A549 (cell line): ENCODE measurements around the gene SLC8A1.

Source experiments
- HDAC2 ChIP-seq: fragments of 200-600 bp; sonication (generic); IDR thresholded peaks from 2 replicates; pipeline ENCODE4 v1.6.1; 2016
- TF ChIP-seq, protein P1 (sequence below): fragments of >200 bp; sonication (Bioruptor Twin); formaldehyde crosslinking; IDR thresholded peaks from 3 replicates; pipeline ENCODE4 v1.5.1; 2016

DNA sequence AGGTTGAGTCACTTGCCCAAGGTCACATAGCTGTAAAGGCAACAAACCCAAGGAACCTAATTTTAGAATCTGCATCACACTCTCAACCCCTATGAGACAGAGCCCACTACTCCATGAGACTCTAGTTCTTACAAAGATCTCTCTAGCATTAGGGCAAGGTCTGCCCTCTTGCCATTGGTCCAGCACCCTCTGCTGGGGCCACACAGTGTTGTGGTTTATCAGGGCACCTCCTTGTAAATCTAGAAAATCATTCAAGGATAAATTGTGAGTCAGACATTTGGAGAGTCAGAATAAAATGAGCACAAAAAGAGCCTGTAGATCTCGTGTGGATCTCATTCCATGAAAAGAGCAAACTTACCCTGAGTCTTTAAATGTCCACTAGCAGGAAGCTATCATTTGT is 91.2 kb downstream of the SLC8A1 start:
- TF ChIP-seq, protein P1, sequence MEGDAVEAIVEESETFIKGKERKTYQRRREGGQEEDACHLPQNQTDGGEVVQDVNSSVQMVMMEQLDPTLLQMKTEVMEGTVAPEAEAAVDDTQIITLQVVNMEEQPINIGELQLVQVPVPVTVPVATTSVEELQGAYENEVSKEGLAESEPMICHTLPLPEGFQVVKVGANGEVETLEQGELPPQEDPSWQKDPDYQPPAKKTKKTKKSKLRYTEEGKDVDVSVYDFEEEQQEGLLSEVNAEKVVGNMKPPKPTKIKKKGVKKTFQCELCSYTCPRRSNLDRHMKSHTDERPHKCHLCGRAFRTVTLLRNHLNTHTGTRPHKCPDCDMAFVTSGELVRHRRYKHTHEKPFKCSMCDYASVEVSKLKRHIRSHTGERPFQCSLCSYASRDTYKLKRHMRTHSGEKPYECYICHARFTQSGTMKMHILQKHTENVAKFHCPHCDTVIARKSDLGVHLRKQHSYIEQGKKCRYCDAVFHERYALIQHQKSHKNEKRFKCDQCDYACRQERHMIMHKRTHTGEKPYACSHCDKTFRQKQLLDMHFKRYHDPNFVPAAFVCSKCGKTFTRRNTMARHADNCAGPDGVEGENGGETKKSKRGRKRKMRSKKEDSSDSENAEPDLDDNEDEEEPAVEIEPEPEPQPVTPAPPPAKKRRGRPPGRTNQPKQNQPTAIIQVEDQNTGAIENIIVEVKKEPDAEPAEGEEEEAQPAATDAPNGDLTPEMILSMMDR: no peak; the same call in 2 of the 3 replicates
- TF ChIP-seq HDAC2: no peak
